ENCODE results near the gene PKHD1.

PKHD1 gene

GRCh38 chr6:51818520-51819022 is 268.8 kb downstream of the PKHD1 start:
- TF ChIP-seq CTCF (IDR thresholded peaks at IDR 0.05), result no peak

GRCh38 chr6:51817832-51818231 is 269.6 kb downstream of the PKHD1 start:
- no peak for TF ChIP-seq CTCF (IDR thresholded peaks at IDR 0.05)
- DNase-seq (ENCODE audit: low spot score), result no peak
- no peak overlapping the region for H3K27ac ChIP-seq

More at GRCh38 chr6:51818520-51819022, 268.8 kb downstream of the PKHD1 start:
- no peak for DNase-seq (ENCODE audit: low spot score)
- no peak overlapping the region for H3K27ac ChIP-seq
- H3K4me3 ChIP-seq, result no peak overlapping the region

GRCh38 chr6:51814418-51814817 is 273.0 kb downstream of the PKHD1 start:
- Histone ChIP-seq H3K27ac (no peak overlapping the region), H3K4me3 (no peak overlapping the region)
- no peak for TF ChIP-seq CTCF (IDR thresholded peaks at IDR 0.05)
- DNase-seq (ENCODE audit: low spot score), result no peak

More at GRCh38 chr6:51817832-51818231, 269.6 kb downstream of the PKHD1 start:
- no peak overlapping the region for H3K4me3 ChIP-seq

GRCh38 chr6:51813904-51814303 is 273.5 kb downstream of the PKHD1 start:
- DNase-seq (ENCODE audit: low spot score), result no peak
- no peak for TF ChIP-seq CTCF (IDR thresholded peaks at IDR 0.05)
- no peak overlapping the region for H3K27ac ChIP-seq
- H3K4me3 ChIP-seq, result no peak overlapping the region

- TF ChIP-seq CTCF (IDR thresholded peaks at IDR 0.05), result no peak
- H3K27ac ChIP-seq, result no peak overlapping the region
- H3K4me3 ChIP-seq, result no peak overlapping the region
- no peak for DNase-seq (ENCODE audit: low spot score)
Measured at GRCh38 chr6:51812231-51812630, 275.2 kb downstream of the PKHD1 start.

GRCh38 chr6:51805517-51805916 is 281.9 kb downstream of the PKHD1 start:
- no peak overlapping the region for H3K27ac ChIP-seq
- H3K4me3 ChIP-seq, result no peak overlapping the region
- no peak for TF ChIP-seq CTCF (IDR thresholded peaks at IDR 0.05)
- DNase-seq (ENCODE audit: low spot score), result no peak

- Histone ChIP-seq H3K4me3 (no peak overlapping the region), H3K27ac (no peak overlapping the region)
- no peak for TF ChIP-seq CTCF (IDR thresholded peaks at IDR 0.05)
- no peak for DNase-seq (ENCODE audit: low spot score)
Measured at GRCh38 chr6:51800603-51801002, 286.8 kb downstream of the PKHD1 start.
